Tibial artery (tissue), 4 donors: ENCODE measurements around the gene STEEP1.
"Not testable (repeated sequence)": the region's sequence is repeated elsewhere in the genome, so short reads cannot be mapped to it uniquely, and the experiment has no call there.

Source experiments
- DNase-seq, 2 donors: peaks; one replicate each; pipeline ENCODE4 v3.0.0-alpha.2; 2019
- H3K27ac ChIP-seq, 2 donors: fragments of 200-600 bp; sonication (generic) in 1 of 2; 1 replicate in 1 of 2; 2 replicates in 1 of 2; pipeline ENCODE4 v1.5.1; 2018 to 2019; ENCODE audit warnings: mild to moderate bottlenecking in 1 of 2
- H3K27me3 ChIP-seq, 2 donors: fragments of 200-600 bp; sonication (generic) in 1 of 2; one replicate each; pipeline versions ENCODE4 v1.5.1 to v1.6.0; 2016 to 2019
- H3K36me3 ChIP-seq, 3 donors: fragments of 200-600 bp; sonication (generic) in 2 of 3; one replicate each; pipeline ENCODE4 v1.5.1; 2016 to 2019; ENCODE audit warnings: mild to moderate bottlenecking in 2 of 3
- H3K4me1 ChIP-seq, 4 donors: fragments of 200-600 bp; sonication (generic) in 2 of 4; 1 replicate in 3 of 4; 2 replicates in 1 of 4; pipeline ENCODE4 v1.5.1; 2016 to 2019
- H3K4me3 ChIP-seq, 2 donors: fragments of 200-600 bp; sonication (generic) in 1 of 2; 1 replicate in 1 of 2; 2 replicates in 1 of 2; pipeline ENCODE4 v1.5.1; 2018 to 2019; ENCODE audit warnings: mild to moderate bottlenecking in 2 of 2
- H3K9me3 ChIP-seq, 3 donors: fragments of 200-600 bp; sonication (generic) in 1 of 3; one replicate each; pipeline ENCODE4 v1.5.1; 2016 to 2019
- CTCF ChIP-seq, 2 experiments: fragments of 200-600 bp in 1 of 2; fragments of 450-650 bp in 1 of 2; IDR thresholded peaks; one replicate each; pipeline ENCODE4 v1.5.1; 2017 to 2019; ENCODE audit warnings: antibody characterized with exemption in 2 of 2, mild to moderate bottlenecking in 1 of 2, moderate library complexity in 1 of 2
- intact Hi-C: fragments of 100-400 bp; cut with DNase I; formaldehyde crosslinking; loops from one replicate; pipeline ENCODE4 v1.15.0; 2023; ENCODE audit warnings: low total_unique reads

Gene STEEP1

GRCh38 chrX:119507206-119507605, 58.0 kb downstream of the STEEP1 start:
- intact Hi-C loops = no loop called here
- Histone ChIP-seq H3K9me3 (no peaks in the 10 kb centered on the region), H3K27me3 (no peaks in the 10 kb centered on the region), H3K4me3 (no peak overlapping the region), H3K36me3 (no peaks in the 10 kb centered on the region), H3K4me1 (peaks cover 0 to 28% (median 10%) of the 10 kb centered on the region in 4 donors), H3K27ac (peak overlapping the region; percentile 47 to 55)
- no peak for DNase-seq
- TF ChIP-seq CTCF (IDR thresholded peaks at IDR 0.05) = no peak

GRCh38 chrX:119505945-119506344, 59.3 kb downstream of the STEEP1 start:
- H3K27me3 ChIP-seq = no peaks in the 10 kb centered on the region
- H3K9me3 ChIP-seq = no peaks in the 10 kb centered on the region
- no peak for TF ChIP-seq CTCF (IDR thresholded peaks at IDR 0.05)
- H3K36me3 ChIP-seq = no peaks in the 10 kb centered on the region
- intact Hi-C loops = no loop called here
- DNase-seq = no peak
- H3K4me3 ChIP-seq = no peak overlapping the region
- H3K27ac ChIP-seq = no peak overlapping the region
- H3K4me1 ChIP-seq = peaks cover 0 to 28% (median 9%) of the 10 kb centered on the region in 4 donors

- H3K27ac ChIP-seq, H3K27me3 ChIP-seq, DNase-seq, H3K4me3 ChIP-seq, H3K9me3 ChIP-seq, H3K36me3 ChIP-seq, intact Hi-C loops: not testable (repeated sequence)
- peaks cover 0 to 28% (median 9%) of the 10 kb centered on the region in 4 donors for H3K4me1 ChIP-seq
These were observed 60.1 kb downstream of the STEEP1 start for GRCh38 chrX:119505145-119505544.

GRCh38 chrX:119503484-119503861, 61.7 kb downstream of the STEEP1 start:
- Histone ChIP-seq H3K4me1 (peaks cover 0 to 28% (median 9%) of the 10 kb centered on the region in 4 donors), H3K4me3 (no peak overlapping the region), H3K27ac (peak overlapping the region; percentile 66 to 80), H3K9me3 (no peaks in the 10 kb centered on the region), H3K27me3 (no peaks in the 10 kb centered on the region), H3K36me3 (no peaks in the 10 kb centered on the region)
- peak; percentile 26 to 84 for DNase-seq
- intact Hi-C loops = no loop called here
- no peak for TF ChIP-seq CTCF (IDR thresholded peaks at IDR 0.05)

- Histone ChIP-seq H3K36me3 (no peaks in the 10 kb centered on the region), H3K27ac (peak overlapping the region; percentile 66 to 80), H3K9me3 (no peaks in the 10 kb centered on the region), H3K4me3 (no peak overlapping the region), H3K27me3 (no peaks in the 10 kb centered on the region), H3K4me1 (peaks cover 0 to 28% (median 9%) of the 10 kb centered on the region in 4 donors)
- DNase-seq = peak in 1 of 2 donors; percentile 69
- TF ChIP-seq CTCF (IDR thresholded peaks at IDR 0.05) = no peak
- intact Hi-C loops = no loop called here
These were observed 62.3 kb downstream of the STEEP1 start for GRCh38 chrX:119502727-119503483.

- intact Hi-C loops = no loop called here
- Histone ChIP-seq H3K27ac (peak overlapping the region in 1 of 2 donors; percentile 80), H3K4me3 (no peak overlapping the region), H3K36me3 (no peaks in the 10 kb centered on the region), H3K4me1 (peaks cover 0 to 19% (median 9%) of the 10 kb centered on the region in 4 donors), H3K9me3 (no peaks in the 10 kb centered on the region), H3K27me3 (no peaks in the 10 kb centered on the region)
- no peak for DNase-seq
- no peak for TF ChIP-seq CTCF (IDR thresholded peaks at IDR 0.05)
These were observed 63.6 kb downstream of the STEEP1 start for GRCh38 chrX:119501511-119502148.
